NCI-H2081 (cell line): ENCODE data around the gene TERT.

Source experiments
- DNase-seq, 2 experiments: peaks; one replicate each; lab custom pipeline; 2025; lab: John Stamatoyannopoulos, UW

The TERT gene

DNA sequence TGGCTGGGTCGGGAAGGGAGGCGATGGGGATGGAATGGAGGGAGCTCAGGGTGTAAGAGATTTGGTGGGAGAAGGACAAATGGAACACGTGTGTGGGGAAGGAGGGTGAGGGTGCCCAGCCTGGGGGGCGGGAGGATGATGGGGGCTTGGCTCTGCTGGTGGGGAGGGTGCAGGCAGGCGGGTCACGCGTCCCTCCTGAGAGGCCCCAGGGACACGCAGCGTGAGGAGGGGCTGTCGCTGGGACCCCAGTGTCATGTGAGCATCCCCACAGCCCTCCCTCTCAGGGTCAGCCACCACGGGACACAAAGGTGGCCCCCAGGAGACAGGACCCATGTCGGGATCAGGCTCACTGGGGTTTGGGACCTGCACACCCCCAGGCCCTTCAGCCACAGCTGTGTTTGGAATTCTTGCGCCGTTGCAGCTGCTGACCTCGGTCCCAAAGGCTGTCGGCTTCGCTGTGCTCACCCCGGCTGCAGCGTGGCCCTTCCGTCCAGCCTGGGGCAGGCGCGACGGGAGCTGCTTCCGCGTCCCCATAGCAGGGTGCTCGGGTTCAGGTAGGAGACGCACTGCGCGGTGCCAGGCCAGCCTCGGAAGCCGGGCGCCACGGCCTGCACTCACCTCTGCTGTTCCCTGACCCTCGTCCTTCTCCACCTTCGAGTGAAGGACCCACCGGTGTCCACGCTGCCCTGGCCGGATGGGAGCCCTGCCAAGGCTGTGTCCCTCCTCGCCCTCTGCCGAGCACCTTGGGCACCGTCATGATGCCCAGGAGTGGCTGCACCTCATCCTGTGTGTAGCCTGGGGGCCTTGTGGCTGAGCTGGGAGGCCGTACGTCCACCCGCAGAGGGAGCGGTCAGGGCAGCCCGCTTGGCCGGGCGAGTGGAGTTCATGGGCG is 88.1 kb downstream of the TERT start:
- no peak for DNase-seq

DNA sequence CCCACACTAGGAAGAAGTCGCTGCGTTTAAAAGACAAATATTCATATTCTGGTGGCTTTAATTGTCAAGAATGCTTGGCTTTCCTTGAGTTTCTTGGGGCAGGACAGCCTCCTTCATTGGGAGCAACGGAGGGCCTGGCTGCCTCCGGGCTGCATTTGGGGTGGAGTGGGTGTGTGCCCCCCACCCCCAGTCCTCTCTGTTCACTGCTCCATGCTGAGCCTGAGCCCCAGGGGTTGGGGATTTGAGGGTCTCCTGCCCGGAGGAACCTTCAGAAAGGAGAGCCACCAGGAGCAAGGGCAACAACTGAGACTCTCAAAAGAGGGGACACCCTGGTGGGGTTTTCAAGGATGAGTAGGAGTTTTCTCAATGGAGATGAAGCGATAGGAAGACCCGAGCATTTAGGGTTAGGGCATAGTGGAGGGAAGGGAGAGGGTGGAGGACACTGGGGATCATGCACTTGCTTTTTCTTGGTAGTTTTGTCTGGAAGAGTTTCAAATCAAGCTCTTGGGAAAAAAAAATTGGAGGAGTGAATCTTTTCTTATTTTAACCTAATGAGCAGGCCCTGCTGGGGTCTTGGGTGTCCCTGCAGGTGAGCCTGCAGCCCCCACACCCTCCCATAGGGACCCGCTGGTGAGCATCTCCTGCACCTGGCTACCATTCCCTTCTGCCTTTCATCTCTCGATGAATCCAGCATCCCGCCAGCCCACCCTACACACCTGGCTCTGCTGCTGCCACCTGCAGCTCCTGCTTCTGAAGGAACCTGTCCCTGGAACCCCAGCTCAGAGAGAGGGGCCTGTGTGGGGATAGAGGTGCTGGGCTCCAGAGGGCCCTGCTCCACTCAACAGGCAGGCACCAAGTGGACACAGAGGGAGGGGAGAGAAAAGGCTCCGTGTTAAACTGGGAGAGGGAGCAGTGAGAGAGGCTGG is 89.3 kb downstream of the TERT start:
- DNase-seq, result no peak

DNA sequence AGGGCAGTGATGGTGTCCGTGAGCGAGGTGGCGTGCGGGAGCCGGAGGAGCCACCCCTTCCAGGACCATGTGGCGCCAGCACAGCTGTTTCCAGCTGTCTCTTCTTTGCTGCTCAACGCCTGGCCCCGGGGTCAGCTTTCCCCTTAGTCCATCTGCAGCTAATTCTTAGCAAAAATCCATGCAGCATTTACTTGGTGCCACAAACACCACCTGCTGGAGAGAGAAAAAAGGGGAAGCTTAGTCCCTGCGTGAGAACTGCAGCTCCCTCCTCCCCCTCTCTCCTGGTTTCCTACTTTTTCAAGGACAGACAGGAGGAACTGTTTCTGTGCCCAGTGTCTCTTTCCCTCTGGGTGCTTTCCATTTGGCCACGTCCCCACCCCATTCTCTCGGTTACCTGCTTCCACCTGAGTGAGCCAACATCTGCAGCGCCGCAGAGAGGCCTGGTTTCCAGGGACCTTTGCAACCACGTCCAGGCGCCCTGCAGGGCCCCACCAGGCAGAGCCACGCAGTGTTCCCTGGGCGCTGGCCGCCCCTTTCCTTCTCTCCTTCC is 90.1 kb downstream of the TERT start:
- peak in 1 of 2 experiments; percentile 38 for DNase-seq

DNA sequence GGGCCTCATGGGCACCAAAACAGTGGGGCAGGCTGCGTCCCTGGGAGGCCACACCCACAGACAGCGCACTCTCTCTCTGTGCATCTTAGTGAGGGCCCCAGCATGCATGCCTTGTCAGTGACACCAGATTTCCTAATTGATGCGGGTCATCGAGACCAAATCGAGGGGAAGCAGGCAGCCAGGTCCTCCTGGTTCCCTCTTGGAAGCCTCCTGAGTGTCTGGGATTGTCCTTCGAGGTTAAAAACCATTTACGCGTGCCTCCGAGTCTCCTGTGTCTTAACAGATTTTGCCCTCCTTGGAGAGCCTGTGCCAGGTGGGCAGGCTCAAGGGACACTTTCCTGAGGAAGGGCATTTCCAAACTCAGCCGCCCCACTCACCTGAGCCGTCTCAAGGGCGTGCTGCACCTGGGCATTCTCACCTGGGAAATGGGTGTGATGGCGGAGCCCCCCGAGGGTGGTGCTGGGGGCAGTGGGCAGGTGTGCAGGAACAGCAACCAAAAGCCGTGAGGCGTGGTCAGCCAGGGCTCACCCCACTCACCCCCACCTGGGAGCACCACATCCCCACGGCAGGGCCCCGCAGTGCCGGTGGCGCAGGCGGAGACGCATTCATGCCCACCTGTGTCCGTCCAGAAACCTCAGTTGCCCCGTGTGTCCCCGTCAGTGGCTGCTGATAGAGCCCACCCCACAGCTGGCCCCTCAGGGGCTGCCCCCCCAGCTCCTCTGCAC is 90.7 kb downstream of the TERT start:
- DNase-seq, result no peak

DNA sequence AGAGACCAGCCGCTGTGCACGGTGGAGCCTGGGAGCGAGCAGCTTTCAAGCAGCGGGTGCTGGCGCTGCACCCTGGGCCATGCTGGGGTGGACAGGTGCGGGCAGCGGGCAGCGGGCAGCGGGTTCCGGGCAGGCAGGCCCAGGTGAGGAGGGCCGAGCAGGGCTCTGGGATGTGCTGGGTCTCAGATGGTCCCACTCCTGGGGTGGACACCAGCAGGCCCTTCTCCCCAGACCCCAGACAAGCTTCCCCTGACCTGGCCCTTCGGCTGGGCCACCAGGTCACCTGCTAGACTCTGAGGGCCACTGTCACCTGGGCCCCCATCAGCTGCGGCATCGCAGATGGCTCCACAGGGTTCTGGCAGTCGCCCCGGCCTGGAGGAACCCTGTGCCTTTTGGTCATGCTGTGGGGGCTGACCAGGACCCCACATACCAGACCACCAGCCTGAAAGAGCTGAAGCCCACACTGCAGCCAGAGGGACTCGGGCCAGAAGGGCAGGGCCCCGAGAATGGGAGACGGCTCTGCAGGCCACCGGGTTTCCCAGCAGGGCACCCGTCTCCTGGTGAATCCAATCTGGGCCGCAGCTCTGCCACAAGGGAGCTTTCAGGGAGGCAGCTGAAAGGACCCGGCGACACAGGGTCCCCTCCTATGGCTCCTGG is 91.4 kb downstream of the TERT start:
- no peak for DNase-seq
